ENCODE measurements around the gene ADAMTS12. TPM values are rescaled to one million over a fixed set of nuclear protein-coding genes. Genes with fewer than 3 reads are reported as not detected.

The ADAMTS12 gene
- total RNA-seq, 1 donor from 2014 or later: 0.52 TPM

DNA sequence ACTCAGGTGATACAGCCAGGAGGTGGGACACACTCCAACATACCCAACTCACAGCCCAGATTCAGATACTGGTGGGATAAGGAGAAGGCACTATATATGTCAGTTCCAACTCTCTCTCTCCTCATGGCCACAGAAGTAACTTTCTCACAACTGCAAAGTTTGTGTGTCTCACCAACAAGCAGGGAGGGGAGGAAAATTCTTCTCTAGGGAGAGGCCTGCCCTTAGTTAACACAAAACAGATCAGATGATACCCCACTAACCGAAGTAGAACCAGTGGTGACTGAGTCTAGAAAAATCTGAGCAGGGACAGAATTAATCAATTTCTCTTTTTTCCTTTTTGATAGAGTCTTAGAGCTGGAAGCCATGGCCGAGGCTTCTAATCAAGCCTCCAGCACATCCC is 133.1 kb downstream of the ADAMTS12 start:
- no peak for ATAC-seq

DNA sequence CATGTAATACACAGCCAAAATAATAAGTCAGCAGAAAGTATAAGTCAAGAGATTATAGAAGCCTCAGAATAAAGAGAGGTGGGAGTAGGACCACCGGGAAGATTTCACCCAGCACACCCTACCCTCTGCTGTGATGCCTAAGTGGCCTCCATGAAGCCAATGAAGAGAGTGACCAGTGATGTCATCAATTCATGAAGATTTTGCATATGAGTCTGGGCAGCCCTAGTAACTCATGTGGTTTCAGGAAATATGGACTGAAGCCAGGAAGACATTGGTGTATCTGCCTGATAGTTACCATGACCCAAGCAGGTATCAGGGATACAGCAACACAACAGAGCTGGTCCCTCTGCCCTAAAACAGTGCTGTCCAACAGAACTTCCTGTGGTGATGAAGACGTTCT is 135.3 kb downstream of the ADAMTS12 start:
- ATAC-seq: no peak

DNA sequence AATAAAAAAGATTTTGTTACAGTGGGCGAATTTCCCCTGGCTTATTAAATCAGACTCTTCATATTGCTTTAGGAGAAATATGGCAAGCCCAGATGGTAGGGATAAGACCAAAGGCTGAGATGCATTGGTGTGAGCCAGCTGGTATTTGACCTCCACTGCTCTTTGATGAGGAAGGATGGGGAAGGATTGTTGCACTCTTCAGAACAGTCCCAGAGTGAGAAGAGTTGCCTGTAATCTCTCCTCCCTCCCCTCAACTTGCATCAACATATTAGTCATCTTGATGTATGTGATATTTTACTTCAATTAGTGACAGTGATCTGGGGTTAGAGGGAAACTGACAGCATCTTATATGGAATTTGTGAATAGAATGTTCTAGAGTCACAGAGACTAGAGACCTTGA is 136.6 kb downstream of the ADAMTS12 start:
- no peak for ATAC-seq

DNA sequence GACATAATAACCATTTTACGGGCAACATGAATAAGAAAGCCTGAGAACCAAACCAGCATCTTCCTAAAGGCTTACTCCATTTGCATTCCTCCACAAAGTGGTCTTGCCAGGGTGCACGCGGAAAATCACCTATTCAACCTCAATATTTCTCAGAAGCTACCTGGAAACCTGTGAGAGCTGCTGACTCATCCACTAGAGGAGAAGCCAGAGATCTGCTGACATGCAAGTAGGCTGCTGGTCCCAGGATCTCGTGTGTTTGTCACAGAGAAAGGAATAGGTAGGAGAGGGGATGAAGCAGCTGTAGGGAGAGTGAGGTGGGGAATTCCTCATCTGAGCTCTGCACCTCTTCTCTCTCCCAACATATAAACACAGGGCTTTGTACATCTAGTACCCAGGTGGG is 138.1 kb downstream of the ADAMTS12 start:
- no peak for ATAC-seq

- no peak for ATAC-seq
Measured at GRCh38 chr5:33748754-33749153, 143.0 kb downstream of the ADAMTS12 start.

GRCh38 chr5:33745101-33745770 is 146.6 kb downstream of the ADAMTS12 start:
- ATAC-seq: no peak

GRCh38 chr5:33743099-33743498 is 148.7 kb downstream of the ADAMTS12 start:
- no peak for ATAC-seq

GRCh38 chr5:33742181-33742580 is 149.6 kb downstream of the ADAMTS12 start:
- no peak for ATAC-seq

GRCh38 chr5:33738967-33739366 is 152.8 kb downstream of the ADAMTS12 start:
- ATAC-seq: no peak

DNA sequence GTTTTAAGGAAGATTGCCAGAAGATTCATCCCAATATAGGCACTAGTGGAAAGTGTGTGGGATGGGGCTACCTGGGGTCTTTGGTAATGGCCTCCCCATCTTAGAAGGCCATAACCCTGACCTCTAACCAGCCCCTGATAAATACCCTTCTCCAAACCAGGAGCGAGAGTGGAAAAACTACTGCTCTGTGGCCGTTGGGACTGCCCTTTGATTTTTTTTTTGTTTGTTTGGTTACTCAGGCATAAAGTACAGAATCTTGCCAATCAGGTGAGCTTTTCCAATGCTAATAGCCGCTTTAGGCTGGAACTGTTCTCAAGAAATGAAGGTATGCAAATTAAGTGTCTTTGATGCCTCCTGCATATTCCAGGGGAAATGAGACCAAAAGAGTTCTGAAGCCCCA is 153.7 kb downstream of the ADAMTS12 start:
- ATAC-seq: no peak

GRCh38 chr5:33737697-33738096 is 154.1 kb downstream of the ADAMTS12 start:
- no peak for ATAC-seq

DNA sequence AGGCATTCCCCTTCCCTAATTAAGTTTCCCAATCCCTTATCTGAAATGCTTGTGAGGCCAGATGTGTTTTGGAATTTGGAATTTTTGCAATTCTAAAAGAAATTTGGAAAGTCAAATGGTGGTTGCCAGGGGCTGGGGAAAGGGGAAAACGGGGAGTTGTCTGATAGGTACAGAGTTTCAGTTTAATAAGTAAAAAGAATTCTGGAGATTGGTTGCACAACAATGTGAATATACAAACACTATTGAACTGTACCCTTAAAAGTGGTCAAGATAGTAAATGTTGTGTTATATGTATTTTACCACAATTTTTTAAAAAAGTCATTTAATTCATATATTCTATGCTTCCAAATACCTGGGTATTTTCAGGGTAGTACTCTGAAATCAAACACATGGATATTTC is 154.5 kb downstream of the ADAMTS12 start:
- no peak for ATAC-seq

DNA sequence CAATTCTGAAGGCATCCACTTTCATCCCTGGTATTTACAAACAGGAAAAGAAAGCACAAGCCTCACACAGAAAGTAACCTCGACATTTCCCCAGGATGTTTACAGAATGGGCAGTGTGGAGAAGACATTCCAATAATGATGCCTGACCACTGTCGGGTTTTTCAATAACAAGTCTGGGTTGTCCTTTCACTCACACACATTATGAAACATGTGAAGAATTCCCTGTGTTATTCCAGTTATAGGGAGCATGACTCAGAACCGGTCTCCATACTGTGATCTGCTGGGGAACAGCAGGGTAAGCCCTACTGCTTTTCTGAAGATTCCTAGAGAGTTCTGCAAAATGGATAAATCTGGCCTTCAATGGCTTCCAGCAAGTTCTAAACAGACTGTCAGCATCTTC is 155.3 kb downstream of the ADAMTS12 start:
- ATAC-seq: no peak

DNA sequence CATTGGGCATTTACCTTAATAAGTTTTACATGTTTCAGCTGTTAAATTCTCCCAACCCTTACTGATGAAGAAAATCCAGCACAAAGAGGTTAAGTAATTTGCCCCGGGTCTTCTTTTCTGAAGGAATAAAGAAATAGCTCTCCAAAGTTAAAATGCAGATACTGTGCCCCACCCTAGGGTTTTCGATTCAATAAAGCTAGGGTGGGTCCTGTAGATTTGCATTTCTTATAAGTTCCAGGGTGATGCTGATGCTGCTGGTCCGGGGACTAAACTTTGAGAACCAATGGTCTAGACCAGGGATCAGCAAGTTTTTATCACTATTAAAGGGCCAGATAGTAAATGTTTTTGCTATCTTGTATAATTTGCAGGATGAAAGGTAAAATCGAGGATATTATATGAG is 156.7 kb downstream of the ADAMTS12 start:
- no peak for ATAC-seq

DNA sequence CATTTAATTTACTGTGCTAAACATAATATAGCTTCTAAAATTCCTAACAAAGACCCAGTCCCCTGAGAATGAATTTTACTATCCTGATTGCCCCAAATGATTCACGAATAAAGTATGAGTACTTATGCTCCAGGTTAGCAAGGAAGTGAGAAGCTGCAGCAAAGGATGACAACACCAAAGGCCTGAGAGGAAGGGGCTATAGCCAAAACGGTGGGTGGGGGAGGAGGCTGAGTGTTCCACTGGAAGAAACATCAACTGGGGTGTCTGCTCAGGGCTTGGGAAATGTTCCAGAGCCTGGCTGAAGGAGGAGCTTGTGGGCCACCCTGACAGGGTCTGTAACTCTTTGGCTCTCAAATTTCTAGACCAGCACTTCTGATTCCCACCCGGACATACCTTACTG is 157.3 kb downstream of the ADAMTS12 start:
- ATAC-seq: no peak

- no peak for ATAC-seq
Measured at GRCh38 chr5:33733225-33733624, 158.6 kb downstream of the ADAMTS12 start.

DNA sequence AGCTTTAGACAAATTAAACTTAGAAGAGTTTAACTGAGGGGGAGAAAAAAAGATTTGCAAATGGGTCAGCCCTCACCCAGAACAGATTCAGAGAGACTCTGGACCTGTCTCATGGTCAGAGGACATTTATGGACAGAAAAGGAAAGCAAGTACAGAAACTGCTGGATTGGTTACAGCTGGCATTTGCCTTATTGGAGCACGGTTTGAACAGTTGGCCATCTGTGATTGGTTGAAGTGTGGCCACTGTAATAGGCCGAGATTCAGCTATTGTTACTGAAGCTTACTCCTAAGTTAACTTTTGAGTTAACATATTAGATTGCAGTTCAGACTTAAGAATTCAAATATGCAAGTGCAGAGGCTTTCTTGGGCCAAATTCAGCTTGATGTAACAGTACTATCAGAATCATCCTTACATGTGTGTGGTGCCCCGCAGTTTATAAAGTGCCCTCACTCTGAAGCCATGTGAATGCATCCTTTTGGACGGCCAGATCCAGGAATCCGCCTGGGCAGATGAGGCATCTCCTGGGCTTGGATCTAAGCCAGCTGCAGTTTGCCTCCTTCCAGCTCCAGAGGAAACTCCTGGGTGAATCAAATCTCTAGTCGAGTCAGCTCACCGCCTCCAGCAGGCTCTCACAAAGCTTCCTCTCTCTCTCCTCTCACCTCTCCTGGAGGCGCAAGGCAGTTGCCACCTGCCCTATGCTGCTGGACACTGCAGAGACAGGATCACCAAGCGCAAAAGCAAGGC is 165.2 kb downstream of the ADAMTS12 start:
- no peak for ATAC-seq

DNA sequence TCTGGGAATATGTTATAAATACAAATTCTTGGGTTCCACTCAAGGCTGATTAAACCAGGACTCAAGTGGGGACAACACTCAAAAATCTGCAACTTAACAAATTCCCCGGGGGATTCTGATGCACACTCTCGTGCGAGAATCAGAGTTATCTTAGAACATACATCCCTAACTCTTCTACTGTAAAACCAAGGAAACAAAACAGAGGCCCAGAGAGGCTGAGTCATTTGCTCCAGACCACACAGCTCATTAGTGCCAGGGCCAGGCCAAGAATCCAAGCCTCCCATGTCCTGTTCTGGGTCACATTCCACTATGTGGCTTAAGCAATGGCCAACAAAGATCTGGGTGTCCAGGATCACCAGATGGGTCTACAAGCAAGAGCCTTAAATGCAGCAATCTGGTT is 166.0 kb downstream of the ADAMTS12 start:
- no peak for ATAC-seq

- no peak for ATAC-seq
Measured at GRCh38 chr5:33721491-33722200, 170.1 kb downstream of the ADAMTS12 start.

GRCh38 chr5:33720176-33720575 is 171.6 kb downstream of the ADAMTS12 start:
- ATAC-seq: no peak

GRCh38 chr5:33719769-33720168 is 172.0 kb downstream of the ADAMTS12 start:
- no peak for ATAC-seq

DNA sequence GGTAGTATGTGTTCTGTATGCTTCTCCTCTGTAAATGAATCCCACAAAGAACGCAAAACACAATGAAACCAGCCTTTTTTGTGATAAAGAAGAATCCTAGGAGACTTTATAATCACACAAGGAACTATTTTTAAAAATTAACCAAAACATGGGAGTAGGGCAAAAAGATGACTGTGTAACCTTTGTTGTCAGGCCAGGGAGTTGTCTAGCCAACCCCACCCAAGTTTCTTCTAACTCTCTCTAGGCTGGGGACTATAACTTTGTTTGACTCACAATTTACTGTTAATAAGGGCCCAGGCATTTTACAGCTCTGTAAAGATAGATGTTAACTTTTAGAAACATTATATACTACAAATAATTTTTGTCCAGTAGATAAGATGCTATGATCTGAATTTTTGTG is 176.1 kb downstream of the ADAMTS12 start:
- no peak for ATAC-seq

- no peak for ATAC-seq
Measured at GRCh38 chr5:33713136-33713765, 178.5 kb downstream of the ADAMTS12 start.
